AG04450 (cell line): ENCODE data around the gene CNTF. TPM values are rescaled to one million over a fixed set of nuclear protein-coding genes. Genes with fewer than 3 reads are reported as not detected.

ENCODE experiments used
- CTCF ChIA-PET: fragments of 300-600, 350-600 bp; formaldehyde crosslinking; extraction: SDS; loops from one replicate; lab custom pipeline; 2022; ENCODE audit warnings: antibody characterized with exemption, inconsistent platforms; lab: Charles Lee
- POLR2A ChIA-PET: fragments of 350-600 bp; formaldehyde crosslinking; extraction: SDS; loops from one replicate; lab custom pipeline; 2021; ENCODE audit warnings: antibody characterized with exemption, inconsistent platforms; lab: Yijun Ruan, JAX
- DNase-seq: peaks from one replicate; pipeline ENCODE4 v3.0.0-alpha.2; 2011; ENCODE audit warnings: low read depth, low spot score
- H3K27ac ChIP-seq: one replicate; pipeline ENCODE4 v1.5.1; 2012; ENCODE audit warnings: low read depth, low read length, control low read depth
- H3K27me3 ChIP-seq: one replicate; pipeline ENCODE4 v1.6.0; 2012; ENCODE audit warnings: low read length; ENCODE audit not compliant: control insufficient read depth, insufficient read depth
- H3K4me3 ChIP-seq: 2 replicates; pipeline ENCODE4 v1.5.1; 2011; ENCODE audit warnings: mild to moderate bottlenecking, low read depth, low read length, control low read depth
- H3K9me3 ChIP-seq: 2 replicates; pipeline ENCODE4 v1.5.1; 2012; ENCODE audit warnings: low read length; ENCODE audit not compliant: control insufficient read depth, insufficient read depth
- CTCF ChIP-seq: IDR thresholded peaks from 2 replicates; pipeline ENCODE4 v1.5.1; 2011; ENCODE audit warnings: low read depth, low read length, control low read depth, inconsistent platforms
- polyA plus RNA-seq: library from polyadenylated mRNA; depleted of rRNA; stranded (reverse); fragments of >200 nt; gene quantifications from 2 replicates; pipeline ENCODE4 v1.2.3, GENCODE V29; 2011

CNTF gene
- polyA plus RNA-seq, 1 experiment: 1.1 TPM

DNA sequence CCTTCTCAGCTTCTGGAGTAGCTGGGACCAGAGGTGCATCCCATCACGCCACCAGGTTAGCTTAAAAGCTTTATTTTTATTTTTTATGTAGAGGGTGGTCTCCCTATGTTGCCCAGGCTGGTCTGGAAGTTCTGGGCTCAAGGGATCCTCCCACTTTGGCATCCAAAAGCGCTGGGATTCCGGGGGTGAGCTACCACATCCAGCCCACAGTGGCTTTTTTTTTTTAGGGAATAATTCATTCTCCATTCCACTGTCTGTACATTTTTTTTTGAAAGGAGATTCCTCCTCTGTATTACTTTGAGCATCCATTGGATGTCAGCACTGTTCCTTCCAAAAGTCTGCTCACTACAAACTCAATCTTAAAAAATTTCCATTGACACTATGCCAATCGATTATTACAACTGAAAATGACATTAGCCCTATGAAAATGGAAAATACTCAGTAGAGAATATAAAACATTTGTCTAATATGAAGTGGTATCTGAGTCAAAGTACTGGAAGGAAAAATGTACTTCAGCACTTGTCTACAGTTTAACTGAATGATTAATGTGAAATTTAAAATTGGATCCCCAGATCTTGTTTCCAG is 45.5 kb upstream of the CNTF start:
- peak overlapping the region; percentile 94 for H3K4me3 ChIP-seq
- peak overlapping the region; percentile 100 for H3K27ac ChIP-seq
- H3K9me3 ChIP-seq: no peaks in the 10 kb centered on the region
- no peaks in the 10 kb centered on the region for H3K27me3 ChIP-seq
- DNase-seq: no peak
- ChIA-PET CTCF (interaction anchor here (0.6 to 5.5 kb wide), 27 partner anchors 9 to 862 kb away, joined by 3 to 60 read pairs (median 3); partner anchors contain the start of gene DTX4), POLR2A (interaction anchor here (0.7 to 2.5 kb wide), 2 partner anchors 13 to 50 kb away, joined by 3 to 10 read pairs; no protein-coding TSS in a partner anchor)
- TF ChIP-seq CTCF: peak; percentile 53

GRCh38 chr11:58577555-58578135 is 44.8 kb upstream of the CNTF start:
- peak overlapping the region; percentile 94 for H3K4me3 ChIP-seq
- ChIA-PET POLR2A (interaction anchor here (2.5 kb wide), 1 partner anchor 50 kb away, joined by 10 read pairs; no protein-coding TSS in a partner anchor), CTCF (interaction anchor here (1.0 to 5.5 kb wide), 10 partner anchors 10 to 211 kb away, joined by 3 to 60 read pairs (median 15); no protein-coding TSS in a partner anchor)
- no peaks in the 10 kb centered on the region for H3K9me3 ChIP-seq
- TF ChIP-seq CTCF: no peak
- H3K27ac ChIP-seq: peak overlapping the region; percentile 100
- H3K27me3 ChIP-seq: no peaks in the 10 kb centered on the region
- DNase-seq: peak; percentile 77

DNA sequence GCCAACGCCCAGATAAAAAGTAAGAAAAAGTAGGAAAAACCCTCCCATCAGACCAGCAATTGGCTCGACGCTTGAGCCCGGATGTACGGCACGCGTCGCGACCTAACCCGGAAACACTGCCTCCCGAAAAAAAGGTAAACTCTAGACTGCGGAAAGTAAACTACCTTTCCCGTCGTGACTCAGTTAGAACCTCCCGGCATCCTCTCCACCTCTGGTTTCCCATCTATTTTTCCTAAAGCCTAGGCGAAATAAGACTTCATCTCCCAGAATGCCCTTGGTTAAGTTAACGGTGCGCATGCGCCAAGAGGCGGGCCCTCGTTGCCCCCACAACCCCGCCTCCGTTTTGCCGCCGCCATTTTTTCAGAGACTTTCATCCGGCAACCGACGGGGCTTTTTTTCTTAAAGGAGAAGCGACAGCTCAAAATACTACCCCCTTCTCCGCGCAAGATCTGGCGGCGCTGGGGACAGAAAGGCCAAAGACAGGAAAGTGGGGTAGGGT is 44.3 kb upstream of the CNTF start:
- H3K27me3 ChIP-seq: no peaks in the 10 kb centered on the region
- H3K4me3 ChIP-seq: peak overlapping the region; percentile 94
- peak; percentile 98 for DNase-seq
- CTCF ChIA-PET: interaction anchor here (1.7 to 5.5 kb wide), 8 partner anchors 10 to 210 kb away, joined by 4 to 60 read pairs (median 22); no protein-coding TSS in a partner anchor
- TF ChIP-seq CTCF: no peak
- peak overlapping the region; percentile 100 for H3K27ac ChIP-seq
- POLR2A ChIA-PET: interaction anchor here (2.5 kb wide), 1 partner anchor 49 kb away, joined by 10 read pairs; no protein-coding TSS in a partner anchor
- H3K9me3 ChIP-seq: no peaks in the 10 kb centered on the region

- TF ChIP-seq CTCF: no peak
- no peaks in the 10 kb centered on the region for H3K9me3 ChIP-seq
- peak; percentile 97 for DNase-seq
- CTCF ChIA-PET: interaction anchor here (1.2 to 5.5 kb wide), 3 partner anchors 10 to 50 kb away, joined by 4 to 60 read pairs (median 4); no protein-coding TSS in a partner anchor
- no peaks in the 10 kb centered on the region for H3K27me3 ChIP-seq
- H3K4me3 ChIP-seq: peak within 1 kb of the TSS; percentile 94
- peak within 1 kb of the TSS; percentile 100 for H3K27ac ChIP-seq
- POLR2A ChIA-PET: no interaction called here
These were observed 43.8 kb upstream of the CNTF start, which contains the start of gene ZFP91 for GRCh38 chr11:58578635-58579191. TSS of gene ZFP91 (plus strand) at chr11:58579063. CDS start at chr11:58579282, 219 bp downstream.
